ENCODE data around the gene OR10K1. TPM values are rescaled to one million over a fixed set of nuclear protein-coding genes. Genes with fewer than 3 reads are reported as not detected.

OR10K1 gene
- total RNA-seq, 1 experiment from 2014 or later: not detected

Other genes with a start within 250 kb of the OR10K1 start
- gene CD1A, start 207.4 kb upstream of the OR10K1 start, total RNA-seq (2014; rRNA removed; shearing (Covaris generic)): not detected in 2 replicates
- not detected in 2 replicates for gene CD1C, start 171.9 kb upstream of the OR10K1 start, total RNA-seq (2014; rRNA removed; shearing (Covaris generic))
- gene CD1B, start 130.3 kb upstream of the OR10K1 start, total RNA-seq (2014; rRNA removed; shearing (Covaris generic)): not detected in 2 replicates
- not detected in 2 replicates for gene CD1E, start 107.9 kb upstream of the OR10K1 start, total RNA-seq (2014; rRNA removed; shearing (Covaris generic))
- not detected in 2 replicates for gene OR10T2, start 62.4 kb upstream of the OR10K1 start, total RNA-seq (2014; rRNA removed; shearing (Covaris generic))
- gene OR10K2, start 35.6 kb upstream of the OR10K1 start, total RNA-seq (2014; rRNA removed; shearing (Covaris generic)): not detected in 2 replicates
- not detected in 2 replicates for gene OR10R2, start 10.4 kb downstream of the OR10K1 start, total RNA-seq (2014; rRNA removed; shearing (Covaris generic))
- gene OR6Y1, start 92.6 kb downstream of the OR10K1 start, total RNA-seq (2014; rRNA removed; shearing (Covaris generic)): not detected in 2 replicates
- gene OR6P1, start 108.7 kb downstream of the OR10K1 start, total RNA-seq (2014; rRNA removed; shearing (Covaris generic)): not detected in 2 replicates
- not detected in 2 replicates for gene OR10X1, start 118.1 kb downstream of the OR10K1 start, total RNA-seq (2014; rRNA removed; shearing (Covaris generic))
- not detected in 2 replicates for gene OR10Z1, start 143.4 kb downstream of the OR10K1 start, total RNA-seq (2014; rRNA removed; shearing (Covaris generic))
- gene SPTA1, start 224.9 kb downstream of the OR10K1 start, total RNA-seq (2014; rRNA removed; shearing (Covaris generic)): not detected in 2 replicates
- gene OR6K2, start 238.8 kb downstream of the OR10K1 start, total RNA-seq (2014; rRNA removed; shearing (Covaris generic)): not detected in 2 replicates